Hematopoietic multipotent progenitor cell (in vitro differentiated cells): ENCODE results near the gene TIMMDC1. TPM values are rescaled to one million over a fixed set of nuclear protein-coding genes. Genes with fewer than 3 reads are reported as not detected.
"Not testable (repeated sequence)": the region's sequence is repeated elsewhere in the genome, so short reads cannot be mapped to it uniquely, and the experiment has no call there.

Experiments
- DNase-seq, 3 donors: peaks; one replicate each; pipeline ENCODE4 v3.0.0-alpha.2; 2011 to 2015; ENCODE audit warnings: low read depth in 2 of 3, low spot score in 2 of 3
- total RNA-seq: library from RNA; depleted of rRNA; stranded (reverse); fragments of >200 nt; gene quantifications from one replicate; pipeline ENCODE4 v1.2.3, GENCODE V29; 2012

Gene TIMMDC1
- total RNA-seq, 1 donor, result 62.7 TPM

GRCh38 chr3:119553823-119554415 is 55.6 kb downstream of the TIMMDC1 start:
- no peak for DNase-seq

- peak in 1 of 3 donors; percentile 11 for DNase-seq
Measured at GRCh38 chr3:119555309-119555735, 57.0 kb downstream of the TIMMDC1 start.

GRCh38 chr3:119555929-119556328 is 57.6 kb downstream of the TIMMDC1 start:
- DNase-seq, result no peak

GRCh38 chr3:119557192-119557876 is 59.0 kb downstream of the TIMMDC1 start:
- no peak for DNase-seq

- DNase-seq, result no peak
Measured at GRCh38 chr3:119557877-119558269, 59.5 kb downstream of the TIMMDC1 start.

- no peak for DNase-seq
Measured at GRCh38 chr3:119558626-119559317, 60.4 kb downstream of the TIMMDC1 start.

- peak in 2 of 3 donors; percentile 70 to 85 for DNase-seq
Measured at GRCh38 chr3:119559441-119559963, 61.2 kb downstream of the TIMMDC1 start, which contains the start of gene CD80. Gene CD80, minus strand, starts transcription at chr3:119559614. Its CDS starts 1,886 bp downstream, at chr3:119557728.

- no peak for DNase-seq
Measured at GRCh38 chr3:119560160-119560559, 61.8 kb downstream of the TIMMDC1 start.

- DNase-seq, result peak in 2 of 3 donors; percentile 59 to 63
Measured at GRCh38 chr3:119562307-119562961, 64.1 kb downstream of the TIMMDC1 start.

- not testable (repeated sequence) for DNase-seq
Measured at GRCh38 chr3:119563334-119563733, 65.0 kb downstream of the TIMMDC1 start.

GRCh38 chr3:119569156-119569555 is 70.8 kb downstream of the TIMMDC1 start:
- no peak for DNase-seq

GRCh38 chr3:119570229-119570628 is 71.9 kb downstream of the TIMMDC1 start:
- peak in 2 of 3 donors; percentile 34 to 83 for DNase-seq

- DNase-seq, result no peak
Measured at GRCh38 chr3:119571230-119571629, 72.9 kb downstream of the TIMMDC1 start.

- DNase-seq, result no peak
Measured at GRCh38 chr3:119571688-119572087, 73.3 kb downstream of the TIMMDC1 start.

Other genes with a start within 250 kb of the TIMMDC1 start
- 2.4 TPM for gene ARHGAP31, start 204.2 kb upstream of the TIMMDC1 start, total RNA-seq
- gene TMEM39A, start 34.9 kb upstream of the TIMMDC1 start, total RNA-seq, result 40.7 TPM
- gene POGLUT1, start 29.6 kb upstream of the TIMMDC1 start, total RNA-seq, result 12.9 TPM
- gene CD80, start 61.1 kb downstream of the TIMMDC1 start, total RNA-seq, result 0.54 TPM
- gene ADPRH, start 80.9 kb downstream of the TIMMDC1 start, total RNA-seq, result 7.3 TPM
- not detected for gene PLA1A, start 99.3 kb downstream of the TIMMDC1 start, total RNA-seq
- 0.54 TPM for gene POPDC2, start 162.0 kb downstream of the TIMMDC1 start, total RNA-seq
- gene COX17, start 178.9 kb downstream of the TIMMDC1 start, total RNA-seq, result 7.5 TPM
- 0.54 TPM for gene CFAP91, start 204.5 kb downstream of the TIMMDC1 start, total RNA-seq